ENCODE results near the gene CA14. TPM values are rescaled to one million over a fixed set of nuclear protein-coding genes. Genes with fewer than 3 reads are reported as not detected.

The CA14 gene
- total RNA-seq = not detected in 2 replicates

GRCh38 chr1:150257624-150258585 lies at the start of gene CA14:
Gene CA14 (plus strand): TSS chr1:150257774. CDS start chr1:150258129, 355 bp downstream.

GRCh38 chr1:150235852-150236613 lies 21.5 kb upstream of the CA14 start, which contains the start of gene ANP32E:
Gene ANP32E (minus strand): TSS chr1:150236112. CDS start chr1:150235786, 326 bp downstream.

GRCh38 chr1:150268705-150269403 lies 11.3 kb downstream of the CA14 start, which contains the start of gene APH1A:
Gene APH1A (minus strand): TSS chr1:150269016. CDS start chr1:150268810, 206 bp downstream.

GRCh38 chr1:150281758-150282557 lies 24.4 kb downstream of the CA14 start, which contains the start of gene CIART:
Gene CIART (plus strand): TSS chr1:150282554. CDS start chr1:150283268, 714 bp downstream.

GRCh38 chr1:150293433-150294253 lies 36.1 kb downstream of the CA14 start, which contains the start of gene MRPS21:
Gene MRPS21 (plus strand): TSS chr1:150293861. CDS start chr1:150294367, 506 bp downstream.

Other genes with a start within 250 kb of the CA14 start
- 13.5 and 14.2 TPM in 2 replicates for gene OTUD7B, start 247.0 kb upstream of the CA14 start, total RNA-seq
- 38.0 and 43.8 TPM in 2 replicates for gene VPS45, start 190.0 kb upstream of the CA14 start, total RNA-seq
- 39.2 and 41.2 TPM in 2 replicates for gene PLEKHO1, start 107.9 kb upstream of the CA14 start, total RNA-seq
- gene ANP32E, start 21.7 kb upstream of the CA14 start, total RNA-seq = 28.8 and 36.5 TPM in 2 replicates
- gene APH1A, start 11.2 kb downstream of the CA14 start, total RNA-seq = 88.6 and 93.3 TPM in 2 replicates
- gene C1orf54, start 15.0 kb downstream of the CA14 start, total RNA-seq = 81.9 and 86.9 TPM in 2 replicates
- 8.9 and 9.6 TPM in 2 replicates for gene CIART, start 24.8 kb downstream of the CA14 start, total RNA-seq
- gene MRPS21, start 36.1 kb downstream of the CA14 start, total RNA-seq = 91.0 and 130 TPM in 2 replicates
- gene PRPF3, start 63.8 kb downstream of the CA14 start, total RNA-seq = 40.6 and 43.3 TPM in 2 replicates
- gene RPRD2, start 106.4 kb downstream of the CA14 start, total RNA-seq = 6.6 and 8.1 TPM in 2 replicates
- gene TARS2, start 229.6 kb downstream of the CA14 start, total RNA-seq = 12.2 and 18.4 TPM in 2 replicates